Activated CD4-positive, alpha-beta T cell treated with anti-CD3 and anti-CD28 coated beads, Interleukin-2, Interleukin-4, amounts not matched to agents 100 ng/mL and 50 ng/mL, durations not matched to agents 16 hours and 8 hours (primary cell): Measurements from ENCODE around the gene FSCN2.

Experiments
- DNase-seq: peaks from one replicate; pipeline ENCODE4 v3.0.0-alpha.2; 2020; ENCODE audit warnings: low spot score

Gene FSCN2

GRCh38 chr17:81557276-81558114 is 29.3 kb downstream of the FSCN2 start:
- DNase-seq, result no peak

GRCh38 chr17:81558115-81558468 is 29.9 kb downstream of the FSCN2 start:
- no peak for DNase-seq

- DNase-seq, result no peak
These were observed 31.0 kb downstream of the FSCN2 start for GRCh38 chr17:81558941-81559806.

- no peak for DNase-seq
These were observed 33.3 kb downstream of the FSCN2 start for GRCh38 chr17:81561494-81561885.

- no peak for DNase-seq
These were observed 35.8 kb downstream of the FSCN2 start for GRCh38 chr17:81563861-81564586.

GRCh38 chr17:81564778-81565177 is 36.6 kb downstream of the FSCN2 start:
- no peak for DNase-seq

GRCh38 chr17:81565231-81565630 is 37.1 kb downstream of the FSCN2 start:
- no peak for DNase-seq

GRCh38 chr17:81566461-81567126 is 38.4 kb downstream of the FSCN2 start:
- DNase-seq, result no peak

- DNase-seq, result no peak
These were observed 39.0 kb downstream of the FSCN2 start for GRCh38 chr17:81567191-81567590.

- no peak for DNase-seq
These were observed 40.2 kb downstream of the FSCN2 start for GRCh38 chr17:81568416-81568815.

- no peak for DNase-seq
These were observed 41.9 kb downstream of the FSCN2 start for GRCh38 chr17:81569986-81570514.

- no peak for DNase-seq
These were observed 42.8 kb downstream of the FSCN2 start for GRCh38 chr17:81570964-81571363.

GRCh38 chr17:81572563-81573168 is 44.5 kb downstream of the FSCN2 start:
- DNase-seq, result no peak

GRCh38 chr17:81573794-81574642 is 45.8 kb downstream of the FSCN2 start:
- no peak for DNase-seq

- DNase-seq, result no peak
These were observed 46.4 kb downstream of the FSCN2 start for GRCh38 chr17:81574643-81574956.

- DNase-seq, result no peak
These were observed 47.7 kb downstream of the FSCN2 start for GRCh38 chr17:81575836-81576235.

- no peak for DNase-seq
These were observed 48.6 kb downstream of the FSCN2 start for GRCh38 chr17:81576621-81577277.

GRCh38 chr17:81577278-81578000 is 49.3 kb downstream of the FSCN2 start:
- DNase-seq, result no peak

- no peak for DNase-seq
These were observed 49.9 kb downstream of the FSCN2 start for GRCh38 chr17:81578038-81578441.
